ENCODE results near the gene DENND6A. TPM values are rescaled to one million over a fixed set of nuclear protein-coding genes. Genes with fewer than 3 reads are reported as not detected.

Gene DENND6A
- total and polyA plus RNA-seq, 10 donors: 8.9 to 92.1 (median 33.0) TPM

DNA sequence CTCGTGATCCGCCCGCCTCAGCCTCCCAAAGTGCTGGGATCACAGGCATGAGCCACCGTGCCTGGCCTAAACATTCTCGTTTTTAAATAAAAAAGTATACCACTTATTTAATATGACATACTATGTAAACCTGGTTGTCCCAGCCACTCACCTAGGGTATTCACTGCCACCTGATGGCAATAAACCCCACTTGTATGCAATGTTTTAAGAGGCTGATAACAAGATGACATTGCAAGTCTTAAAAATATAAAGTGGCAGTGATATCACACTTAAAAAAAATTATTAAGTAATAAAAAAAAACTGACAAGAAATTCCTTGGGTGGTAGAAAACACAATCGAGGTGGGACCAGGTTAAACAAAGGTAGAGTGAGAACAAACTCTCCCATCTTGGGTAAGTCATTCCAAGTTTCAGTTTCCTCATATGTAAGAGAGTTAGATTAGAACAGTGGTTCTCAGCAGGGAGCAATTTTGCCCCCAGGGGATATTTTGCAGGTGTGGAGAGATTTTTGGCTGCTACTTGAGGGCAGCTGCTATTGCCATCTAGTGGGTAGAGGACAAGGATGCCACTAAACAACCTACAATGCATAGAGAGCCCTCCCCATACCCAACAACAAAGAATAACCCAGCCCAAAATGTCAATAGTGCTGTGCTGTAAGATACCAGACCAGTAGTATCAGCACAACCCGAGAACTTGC lies 110.3 kb downstream of the DENND6A start:
- Histone ChIP-seq H3K9me3 (no peaks in the 10 kb centered on the region), H3K4me1 (peaks cover 0 to 61% (median 18%) of the 10 kb centered on the region in 6 donors), H3K27ac (no peak overlapping the region), H3K27me3 (replicated peaks in 1 of 7) (no peaks in the 10 kb centered on the region), H3K36me3 (peaks cover 0 to 87% (median 27%) of the 10 kb centered on the region in 6 donors), H3K4me3 (no peak overlapping the region)
- TF ChIP-seq POLR2A (IDR thresholded peaks at IDR 0.05): no peak
- no peak for TF ChIP-seq CTCF (IDR thresholded peaks at IDR 0.05 in 8 of 11, conservative IDR thresholded peaks at IDR 0.05 in 3 of 11)
- no peak for TF ChIP-seq POLR2AphosphoS5 (IDR thresholded peaks at IDR 0.05)
- intact Hi-C loops (cut with DNase I; ENCODE audit: low total_unique reads): no loop called here
- 89 to 97% (median 95%) methylated on average over 5 to 7 of the region's 7 CpGs for WGBS, 5 donors
- no peak for DNase-seq

DNA sequence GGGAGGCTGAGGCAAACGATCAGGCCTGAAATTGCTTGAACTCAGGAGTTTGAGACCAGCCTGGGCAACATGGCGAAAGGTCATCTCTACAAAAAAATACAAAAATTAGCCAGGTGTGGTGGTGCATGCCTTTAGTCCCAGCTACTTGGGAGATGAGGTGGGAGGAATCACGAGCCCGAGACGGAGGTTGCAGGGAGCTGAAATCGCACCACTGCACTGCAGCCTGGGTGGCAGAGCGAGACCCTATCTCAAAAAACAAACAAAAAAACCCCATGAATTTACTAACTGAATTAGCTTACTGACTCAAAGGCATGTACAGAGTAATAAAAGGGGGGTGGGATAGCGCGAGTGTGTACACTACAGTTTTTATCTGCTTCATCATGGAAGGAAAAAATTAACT lies 115.1 kb downstream of the DENND6A start:
- no peak overlapping the region for H3K27ac ChIP-seq
- no peak overlapping the region for H3K4me3 ChIP-seq
- DNase-seq: no peak
- 88 to 96% (median 95%) methylated on average over 9 of the region's 9 CpGs for WGBS, 5 donors
- intact Hi-C loops (cut with DNase I; ENCODE audit: low total_unique reads): no loop called here
- H3K27me3 ChIP-seq (replicated peaks in 1 of 7): no peaks in the 10 kb centered on the region
- H3K36me3 ChIP-seq: peaks cover 0 to 100% (median 58%) of the 10 kb centered on the region in 6 donors
- no peaks in the 10 kb centered on the region for H3K9me3 ChIP-seq
- TF ChIP-seq CTCF (IDR thresholded peaks at IDR 0.05 in 8 of 11, conservative IDR thresholded peaks at IDR 0.05 in 3 of 11): no peak
- no peak for TF ChIP-seq POLR2AphosphoS5 (IDR thresholded peaks at IDR 0.05)
- TF ChIP-seq POLR2A (IDR thresholded peaks at IDR 0.05): no peak
- peaks cover 0 to 19% (median 6%) of the 10 kb centered on the region in 6 donors for H3K4me1 ChIP-seq

- no peaks in the 10 kb centered on the region for H3K9me3 ChIP-seq
- DNase-seq: no peak
- H3K36me3 ChIP-seq: peaks cover 0 to 100% (median 64%) of the 10 kb centered on the region in 6 donors
- H3K27ac ChIP-seq: no peak overlapping the region
- H3K27me3 ChIP-seq (replicated peaks in 1 of 7): no peaks in the 10 kb centered on the region
- intact Hi-C loops (cut with DNase I; ENCODE audit: low total_unique reads): no loop called here
- TF ChIP-seq CTCF (IDR thresholded peaks at IDR 0.05 in 8 of 11, conservative IDR thresholded peaks at IDR 0.05 in 3 of 11): no peak
- no peak for TF ChIP-seq POLR2A (IDR thresholded peaks at IDR 0.05)
- no peak for TF ChIP-seq POLR2AphosphoS5 (IDR thresholded peaks at IDR 0.05)
- 77 to 87% (median 78%) methylated on average over 3 of the region's 3 CpGs for WGBS, 5 donors
- peaks cover 0 to 12% (median 4%) of the 10 kb centered on the region in 6 donors for H3K4me1 ChIP-seq
- no peak overlapping the region for H3K4me3 ChIP-seq
These were observed 116.8 kb downstream of the DENND6A start for GRCh38 chr3:57575966-57576626.

Small RNA genes lying within 50 kb of the gene (small RNA-seq; reads per million reads assigned to genes)
- gene RNU6ATAC26P: 0 reads per million in 4 donors

Other genes starting within 250 kb of the DENND6A start
- under 1 TPM in 5 of 7 donors, not detected in 2; 0.09 to 0.39 (median 0.17) TPM for gene DNAH12, start 148.7 kb downstream of the DENND6A start, total RNA-seq
- under 1 TPM; 0.10 to 0.26 (median 0.23) TPM for gene DNAH12, start 148.7 kb downstream of the DENND6A start, polyA plus RNA-seq
- gene PDE12, start 136.8 kb downstream of the DENND6A start, total RNA-seq: 10 to 100 TPM; 16.7 to 23.9 (median 19.5) TPM
- 1 to 10 TPM; 2.2 to 4.3 (median 3.0) TPM for gene PDE12, start 136.8 kb downstream of the DENND6A start, polyA plus RNA-seq
- 10 to 100 TPM; 68.1 to 88.7 (median 75.0) TPM for gene ARF4, start 95.7 kb downstream of the DENND6A start, total RNA-seq
- gene ARF4, start 95.7 kb downstream of the DENND6A start, polyA plus RNA-seq: 10 to 100 TPM; 41.1 to 77.3 (median 77.2) TPM
- 10 to 100 TPM; 50.8 to 77.3 (median 70.4) TPM for gene SLMAP, start 63.2 kb upstream of the DENND6A start, total RNA-seq
- 10 to 100 TPM in 2 of 3 donors, 1 to 10 TPM in 1; 7.8 to 12.7 (median 10.5) TPM for gene SLMAP, start 63.2 kb upstream of the DENND6A start, polyA plus RNA-seq